Epithelial cell of proximal tubule (primary cell): Measurements from ENCODE around the gene PAK1. TPM values are rescaled to one million over a fixed set of nuclear protein-coding genes. Genes with fewer than 3 reads are reported as not detected.

Source experiments
- DNase-seq: peaks from one replicate; pipeline ENCODE4 v3.0.0-alpha.2; 2011; ENCODE audit warnings: low read depth
- H3K4me3 ChIP-seq: 2 replicates; pipeline ENCODE4 v1.5.1; 2011; ENCODE audit warnings: low read depth, mild to moderate bottlenecking, low read length
- CTCF ChIP-seq: conservative IDR thresholded peaks from 2 replicates; pipeline ENCODE4 v1.5.1; 2012; ENCODE audit warnings: low read depth, mild to moderate bottlenecking, low read length
- total RNA-seq: library from RNA; depleted of rRNA; stranded (reverse); fragments of >200 nt; gene quantifications from 2 replicates; pipeline ENCODE4 v1.2.3, GENCODE V29; 2015

PAK1 gene
- total RNA-seq, 1 donor from 2014 or later: 38.8 TPM

- H3K4me3 ChIP-seq: no peak overlapping the region
- DNase-seq: no peak
- no peak for TF ChIP-seq CTCF
These were observed 23.7 kb downstream of the PAK1 start for GRCh38 chr11:77450227-77450626.

GRCh38 chr11:77449784-77450183, 24.1 kb downstream of the PAK1 start:
- no peak for TF ChIP-seq CTCF

GRCh38 chr11:77449060-77449521, 24.8 kb downstream of the PAK1 start:
- no peak for TF ChIP-seq CTCF

More at GRCh38 chr11:77449784-77450183, 24.1 kb downstream of the PAK1 start:
- H3K4me3 ChIP-seq: no peak overlapping the region
- DNase-seq: no peak

GRCh38 chr11:77448269-77448668, 25.6 kb downstream of the PAK1 start:
- no peak overlapping the region for H3K4me3 ChIP-seq
- DNase-seq: no peak
- no peak for TF ChIP-seq CTCF

More at GRCh38 chr11:77449060-77449521, 24.8 kb downstream of the PAK1 start:
- no peak for DNase-seq
- no peak overlapping the region for H3K4me3 ChIP-seq

GRCh38 chr11:77446911-77447629, 26.8 kb downstream of the PAK1 start:
- DNase-seq: no peak
- H3K4me3 ChIP-seq: no peak overlapping the region
- no peak for TF ChIP-seq CTCF

- no peak for DNase-seq
- no peak overlapping the region for H3K4me3 ChIP-seq
- no peak for TF ChIP-seq CTCF
These were observed 29.6 kb downstream of the PAK1 start for GRCh38 chr11:77444261-77444660.

GRCh38 chr11:77442394-77443053, 31.4 kb downstream of the PAK1 start:
- DNase-seq: no peak
- no peak overlapping the region for H3K4me3 ChIP-seq
- no peak for TF ChIP-seq CTCF
